Colonic mucosa (tissue), 4 donors: ENCODE measurements around the gene PGM2. TPM values are rescaled to one million over a fixed set of nuclear protein-coding genes. Genes with fewer than 3 reads are reported as not detected.
A peak's percentile ranks its signal among the peaks of the same experiment; 100 is the strongest.

ENCODE experiments used
- DNase-seq: peaks from one replicate; pipeline ENCODE4 v3.0.0-alpha.2; 2020
- H3K27ac ChIP-seq: fragments of 200-600 bp; one replicate; pipeline ENCODE4 v1.8.0; 2021
- H3K27me3 ChIP-seq: fragments of 200-600 bp; one replicate; pipeline ENCODE4 v1.8.0; 2021
- H3K36me3 ChIP-seq: fragments of 200-600 bp; one replicate; pipeline ENCODE4 v1.8.0; 2021
- H3K4me1 ChIP-seq: fragments of 200-600 bp; one replicate; pipeline ENCODE4 v1.8.0; 2021; ENCODE audit warnings: mild to moderate bottlenecking
- H3K4me3 ChIP-seq: fragments of 200-600 bp; one replicate; pipeline ENCODE4 v1.8.0; 2021
- H3K9ac ChIP-seq, 2 donors: one replicate each; pipeline ENCODE4 v1.7.0; 2013; ENCODE audit warnings: control low read depth in 2 of 2, low read depth in 2 of 2, low read length in 2 of 2
- H3K9me3 ChIP-seq: fragments of 200-600 bp; one replicate; pipeline ENCODE4 v1.8.0; 2021
- intact Hi-C: fragments of 100-400 bp; cut with DNase I; formaldehyde crosslinking; loops from one replicate; pipeline ENCODE4 v1.14.1; 2022
- total RNA-seq, 2 donors: library from RNA; stranded (reverse); fragmentation: NEBNext Ultra II Directional in 1 of 2; extraction: Animal tissue kit (Norgen Biotek cat#: 25700) in 1 of 2; gene quantifications; one replicate each; pipeline ENCODE4 v1.2.1, GENCODE V29; 2021
- TF ChIP-seq, protein P1 (sequence below): fragments of 200-600 bp; IDR thresholded peaks from one replicate; pipeline ENCODE4 v1.8.0; 2022; ENCODE audit warnings: antibody characterized with exemption, mild to moderate bottlenecking
- donor health status: healthy.
- donor health status: DM: no; HTN: no; CAD: no.
- donor health status: DM: no; HTN: no; CAD: no.

The PGM2 gene
- total RNA-seq, 2 donors from 2014 or later: 32.6 to 37.2 TPM

DNA sequence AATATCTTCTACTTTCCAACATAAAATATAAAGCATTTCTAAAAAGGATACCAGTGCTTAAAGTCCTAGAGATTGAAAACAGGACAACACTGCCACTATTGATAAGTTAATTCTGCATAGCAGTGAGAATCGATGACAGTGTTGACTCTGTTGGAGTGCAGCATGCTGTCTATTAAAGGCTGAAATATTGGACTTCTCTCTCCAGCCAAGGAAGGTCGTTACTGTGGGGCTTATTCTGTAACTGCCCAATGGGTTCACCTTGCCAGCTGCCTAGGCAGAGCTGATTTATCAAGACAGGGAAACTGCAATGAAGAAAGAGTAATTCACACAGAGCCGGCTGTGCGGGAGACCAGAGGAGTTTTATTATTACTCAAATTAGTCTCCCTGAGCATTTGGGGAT lies 37.7 kb upstream of the PGM2 start:
- Histone ChIP-seq H3K9ac (no peak overlapping the region), H3K36me3 (no peaks in the 10 kb centered on the region), H3K4me1 (no peaks in the 10 kb centered on the region), H3K4me3 (no peak overlapping the region), H3K9me3 (no peaks in the 10 kb centered on the region), H3K27me3 (no peaks in the 10 kb centered on the region), H3K27ac (no peak overlapping the region)
- no peak for DNase-seq
- intact Hi-C loops: loop anchor here (10.0 kb wide), 1 partner anchor 94 kb away; no protein-coding TSS in a partner anchor
- TF ChIP-seq, protein P1, sequence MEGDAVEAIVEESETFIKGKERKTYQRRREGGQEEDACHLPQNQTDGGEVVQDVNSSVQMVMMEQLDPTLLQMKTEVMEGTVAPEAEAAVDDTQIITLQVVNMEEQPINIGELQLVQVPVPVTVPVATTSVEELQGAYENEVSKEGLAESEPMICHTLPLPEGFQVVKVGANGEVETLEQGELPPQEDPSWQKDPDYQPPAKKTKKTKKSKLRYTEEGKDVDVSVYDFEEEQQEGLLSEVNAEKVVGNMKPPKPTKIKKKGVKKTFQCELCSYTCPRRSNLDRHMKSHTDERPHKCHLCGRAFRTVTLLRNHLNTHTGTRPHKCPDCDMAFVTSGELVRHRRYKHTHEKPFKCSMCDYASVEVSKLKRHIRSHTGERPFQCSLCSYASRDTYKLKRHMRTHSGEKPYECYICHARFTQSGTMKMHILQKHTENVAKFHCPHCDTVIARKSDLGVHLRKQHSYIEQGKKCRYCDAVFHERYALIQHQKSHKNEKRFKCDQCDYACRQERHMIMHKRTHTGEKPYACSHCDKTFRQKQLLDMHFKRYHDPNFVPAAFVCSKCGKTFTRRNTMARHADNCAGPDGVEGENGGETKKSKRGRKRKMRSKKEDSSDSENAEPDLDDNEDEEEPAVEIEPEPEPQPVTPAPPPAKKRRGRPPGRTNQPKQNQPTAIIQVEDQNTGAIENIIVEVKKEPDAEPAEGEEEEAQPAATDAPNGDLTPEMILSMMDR: no peak

- Histone ChIP-seq H3K9ac (no peak overlapping the region), H3K36me3 (no peaks in the 10 kb centered on the region), H3K9me3 (no peaks in the 10 kb centered on the region), H3K27me3 (no peaks in the 10 kb centered on the region), H3K4me3 (no peak overlapping the region), H3K4me1 (no peaks in the 10 kb centered on the region), H3K27ac (no peak overlapping the region)
- intact Hi-C loops: loop anchor here (5.0 to 10.0 kb wide), 2 partner anchors 185 to 347 kb away; no protein-coding TSS in a partner anchor
- TF ChIP-seq, protein P1: no peak
- no peak for DNase-seq
Measured at GRCh38 chr4:37792241-37792640, 34.2 kb upstream of the PGM2 start.

- H3K36me3 ChIP-seq: no peaks in the 10 kb centered on the region
- no peaks in the 10 kb centered on the region for H3K9me3 ChIP-seq
- no peaks in the 10 kb centered on the region for H3K27me3 ChIP-seq
- DNase-seq: no peak
- intact Hi-C loops: loop anchor here (5.0 to 10.0 kb wide), 2 partner anchors 186 to 349 kb away; no protein-coding TSS in a partner anchor
- H3K4me3 ChIP-seq: no peak overlapping the region
- no peak overlapping the region for H3K27ac ChIP-seq
- no peak overlapping the region for H3K9ac ChIP-seq
- H3K4me1 ChIP-seq: no peaks in the 10 kb centered on the region
- TF ChIP-seq, protein P1: peak; percentile 34
Measured at GRCh38 chr4:37793562-37793961, 32.9 kb upstream of the PGM2 start.

GRCh38 chr4:37794056-37794455 lies 32.4 kb upstream of the PGM2 start:
- TF ChIP-seq, protein P1: no peak
- no peak for DNase-seq
- Histone ChIP-seq H3K27ac (no peak overlapping the region), H3K4me3 (no peak overlapping the region), H3K36me3 (no peaks in the 10 kb centered on the region), H3K27me3 (no peaks in the 10 kb centered on the region), H3K4me1 (no peaks in the 10 kb centered on the region), H3K9me3 (no peaks in the 10 kb centered on the region), H3K9ac (no peak overlapping the region)
- intact Hi-C loops: loop anchor here (5.0 to 10.0 kb wide), 2 partner anchors 187 to 349 kb away; no protein-coding TSS in a partner anchor

GRCh38 chr4:37795581-37796195 lies 30.8 kb upstream of the PGM2 start:
- Histone ChIP-seq H3K4me1 (no peaks in the 10 kb centered on the region), H3K9ac (no peak overlapping the region), H3K27ac (no peak overlapping the region), H3K9me3 (no peaks in the 10 kb centered on the region), H3K4me3 (no peak overlapping the region), H3K27me3 (no peaks in the 10 kb centered on the region), H3K36me3 (no peaks in the 10 kb centered on the region)
- no peak for DNase-seq
- intact Hi-C loops: loop anchor here (10.0 kb wide), 1 partner anchor 351 kb away; no protein-coding TSS in a partner anchor
- TF ChIP-seq, protein P1: no peak
